ENCODE results near the gene EEA1. TPM values are rescaled to one million over a fixed set of nuclear protein-coding genes. Genes with fewer than 3 reads are reported as not detected.
A peak's percentile ranks its signal among the peaks of the same experiment; 100 is the strongest.

The EEA1 gene
- total RNA-seq, 6 experiments from 2014 or later = 8.9 to 20.3 (median 16.3) TPM

GRCh38 chr12:92847368-92847767, 81.7 kb downstream of the EEA1 start:
- H3K4me3 ChIP-seq = no peak overlapping the region
- no peaks in the 10 kb centered on the region for H3K4me1 ChIP-seq
- WGBS (ENCODE audit: insufficient coverage, low coverage, low lambda C conversion rate, missing lambda C conversion rate) = 74% methylated on average over 1 of the region's 1 CpG
- H3K27me3 ChIP-seq = no peaks in the 10 kb centered on the region
- H3K9me3 ChIP-seq = no peaks in the 10 kb centered on the region
- peaks cover 0 to 4% (median 0%) of the 10 kb centered on the region in 4 donors for H3K36me3 ChIP-seq
- TF ChIP-seq, protein P1, sequence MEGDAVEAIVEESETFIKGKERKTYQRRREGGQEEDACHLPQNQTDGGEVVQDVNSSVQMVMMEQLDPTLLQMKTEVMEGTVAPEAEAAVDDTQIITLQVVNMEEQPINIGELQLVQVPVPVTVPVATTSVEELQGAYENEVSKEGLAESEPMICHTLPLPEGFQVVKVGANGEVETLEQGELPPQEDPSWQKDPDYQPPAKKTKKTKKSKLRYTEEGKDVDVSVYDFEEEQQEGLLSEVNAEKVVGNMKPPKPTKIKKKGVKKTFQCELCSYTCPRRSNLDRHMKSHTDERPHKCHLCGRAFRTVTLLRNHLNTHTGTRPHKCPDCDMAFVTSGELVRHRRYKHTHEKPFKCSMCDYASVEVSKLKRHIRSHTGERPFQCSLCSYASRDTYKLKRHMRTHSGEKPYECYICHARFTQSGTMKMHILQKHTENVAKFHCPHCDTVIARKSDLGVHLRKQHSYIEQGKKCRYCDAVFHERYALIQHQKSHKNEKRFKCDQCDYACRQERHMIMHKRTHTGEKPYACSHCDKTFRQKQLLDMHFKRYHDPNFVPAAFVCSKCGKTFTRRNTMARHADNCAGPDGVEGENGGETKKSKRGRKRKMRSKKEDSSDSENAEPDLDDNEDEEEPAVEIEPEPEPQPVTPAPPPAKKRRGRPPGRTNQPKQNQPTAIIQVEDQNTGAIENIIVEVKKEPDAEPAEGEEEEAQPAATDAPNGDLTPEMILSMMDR (IDR thresholded peaks at IDR 0.05) = no peak
- TF ChIP-seq POLR2A (IDR thresholded peaks at IDR 0.05) = no peak
- H3K27ac ChIP-seq = no peak overlapping the region
- ATAC-seq (no peak), DNase-seq (no peak)
- intact Hi-C loops (cut with DNase I) = no loop called here

- peak in 1 of 4 donors; percentile 52 for ATAC-seq
- Histone ChIP-seq H3K27me3 (no peaks in the 10 kb centered on the region), H3K27ac (no peak overlapping the region), H3K4me3 (no peak overlapping the region), H3K9me3 (no peaks in the 10 kb centered on the region), H3K4me1 (no peaks in the 10 kb centered on the region), H3K36me3 (no peaks in the 10 kb centered on the region)
- intact Hi-C loops (cut with DNase I) = no loop called here
- WGBS (ENCODE audit: insufficient coverage, low coverage, low lambda C conversion rate, missing lambda C conversion rate) = 97% methylated on average over 3 of the region's 3 CpGs
- no peak for TF ChIP-seq POLR2A (IDR thresholded peaks at IDR 0.05)
- TF ChIP-seq, protein P1 (IDR thresholded peaks at IDR 0.05) = no peak
- DNase-seq = no peak
Observed at GRCh38 chr12:92845329-92845728, 83.8 kb downstream of the EEA1 start.

DNA sequence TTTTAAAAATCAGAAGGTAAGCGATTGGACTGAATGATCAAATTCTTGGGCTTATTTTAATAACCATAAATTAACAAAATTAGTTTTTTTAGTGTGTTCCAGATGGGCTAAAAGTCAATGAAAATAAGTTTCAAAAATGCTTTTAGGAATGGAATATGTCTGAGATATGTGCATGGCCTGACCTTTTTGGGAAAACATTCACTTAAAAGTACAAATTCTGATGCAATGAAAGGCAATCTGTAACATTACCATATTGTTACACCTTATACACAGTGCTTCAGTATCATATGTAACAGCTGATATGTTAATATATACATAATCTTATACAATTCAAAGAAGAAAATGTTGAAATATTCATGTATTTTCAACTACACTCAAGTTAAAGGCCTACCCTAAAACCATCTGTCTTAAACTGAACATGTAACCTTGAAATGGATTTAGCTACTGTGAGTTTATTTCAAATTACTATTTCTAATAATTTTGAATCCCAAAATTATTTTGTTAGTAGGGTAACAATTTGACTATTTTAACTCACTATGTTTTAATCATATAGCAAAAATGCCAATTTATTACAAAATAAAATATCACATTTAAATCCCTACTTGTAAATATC, 84.8 kb downstream of the EEA1 start:
- H3K4me3 ChIP-seq = no peak overlapping the region
- no peaks in the 10 kb centered on the region for H3K36me3 ChIP-seq
- ATAC-seq = no peak
- TF ChIP-seq, protein P1 (IDR thresholded peaks at IDR 0.05) = no peak
- no peak for TF ChIP-seq POLR2A (IDR thresholded peaks at IDR 0.05)
- no peaks in the 10 kb centered on the region for H3K4me1 ChIP-seq
- intact Hi-C loops (cut with DNase I) = no loop called here
- no peak overlapping the region for H3K27ac ChIP-seq
- 100% methylated on average over 1 of the region's 1 CpG for WGBS (ENCODE audit: insufficient coverage, low coverage, low lambda C conversion rate, missing lambda C conversion rate)
- no peaks in the 10 kb centered on the region for H3K9me3 ChIP-seq
- no peaks in the 10 kb centered on the region for H3K27me3 ChIP-seq
- no peak for DNase-seq

DNA sequence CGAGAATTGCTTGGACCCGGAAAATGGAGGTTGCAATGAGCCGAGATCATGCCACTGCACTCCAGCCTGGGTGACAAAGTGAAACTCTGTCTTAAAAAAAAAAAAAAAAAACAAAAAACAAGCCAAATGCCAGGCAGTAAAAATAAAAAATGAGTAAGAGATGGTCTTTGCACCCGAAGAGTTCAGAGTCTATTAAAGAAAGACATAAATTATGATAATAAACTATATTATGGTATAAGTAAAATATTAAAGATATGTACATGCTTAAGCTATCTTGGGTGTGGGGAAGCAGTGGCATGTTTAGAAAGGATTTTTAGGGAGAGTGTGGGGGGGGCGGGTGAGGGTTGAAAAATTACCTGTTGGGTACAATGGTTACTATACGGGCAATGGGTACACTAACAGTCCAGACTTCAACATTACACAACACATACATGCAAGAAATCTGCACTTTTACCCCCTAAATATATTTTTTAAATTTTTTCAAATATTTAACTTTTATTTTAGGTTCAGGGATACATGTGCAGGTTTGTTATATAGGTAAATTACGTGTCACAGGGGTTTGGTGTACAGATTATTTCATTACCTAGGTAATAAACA, 99.3 kb downstream of the EEA1 start:
- no peaks in the 10 kb centered on the region for H3K9me3 ChIP-seq
- peaks cover 0 to 7% (median 0%) of the 10 kb centered on the region in 4 donors for H3K36me3 ChIP-seq
- intact Hi-C loops (cut with DNase I) = no loop called here
- DNase-seq (no peak), ATAC-seq (no peak)
- 88% methylated on average over 4 of the region's 7 CpGs for WGBS (ENCODE audit: insufficient coverage, low coverage, low lambda C conversion rate, missing lambda C conversion rate)
- no peaks in the 10 kb centered on the region for H3K27me3 ChIP-seq
- H3K4me3 ChIP-seq = no peak overlapping the region
- H3K27ac ChIP-seq = no peak overlapping the region
- H3K4me1 ChIP-seq = no peaks in the 10 kb centered on the region
- no peak for TF ChIP-seq POLR2A (IDR thresholded peaks at IDR 0.05)
- TF ChIP-seq, protein P1 (IDR thresholded peaks at IDR 0.05) = no peak

Data from right lobe of liver (tissue), 6 donors.